H7 (cell line): ENCODE measurements around the gene LSM2. TPM values are rescaled to one million over a fixed set of nuclear protein-coding genes. Genes with fewer than 3 reads are reported as not detected.
A peak's percentile ranks its signal among the peaks of the same experiment; 100 is the strongest.
"Not testable (repeated sequence)": the region's sequence is repeated elsewhere in the genome, so short reads cannot be mapped to it uniquely, and the experiment has no call there.

ENCODE experiments used
- DNase-seq: peaks from one replicate; pipeline ENCODE4 v3.0.0; 2012
- H3K27me3 ChIP-seq: 2 replicates; pipeline ENCODE4 v1.6.0; 2011; ENCODE audit warnings: mild to moderate bottlenecking, low read length; ENCODE audit not compliant: control insufficient read depth, insufficient read depth
- H3K36me3 ChIP-seq: replicated peaks from 2 replicates; pipeline ENCODE4 v1.5.1; 2011; ENCODE audit warnings: low read length; ENCODE audit not compliant: control insufficient read depth, insufficient read depth
- H3K4me3 ChIP-seq: 2 replicates; pipeline ENCODE4 v1.5.1; 2011; ENCODE audit warnings: low read depth, mild to moderate bottlenecking, control low read depth, low read length, moderate library complexity; ENCODE audit not compliant: insufficient read depth
- total RNA-seq: library from RNA; depleted of rRNA; stranded (reverse); fragments of >200 nt; shearing (Covaris generic); gene quantifications from 2 replicates; pipeline ENCODE4 v1.2.3, GENCODE V29; 2014

The LSM2 gene
- total RNA-seq, 1 experiment from 2014 or later = 150 TPM

- H3K4me3 ChIP-seq = peak overlapping the region; percentile 3; the same call in 1 of the 2 replicates
- not testable (repeated sequence) for DNase-seq, H3K27me3 ChIP-seq, H3K36me3 ChIP-seq
Observed at GRCh38 chr6:31817929-31818511, 11.3 kb upstream of the LSM2 start.

- not testable (repeated sequence) for DNase-seq, H3K4me3 ChIP-seq, H3K27me3 ChIP-seq, H3K36me3 ChIP-seq
Observed at GRCh38 chr6:31817133-31817928, 10.6 kb upstream of the LSM2 start.

DNA sequence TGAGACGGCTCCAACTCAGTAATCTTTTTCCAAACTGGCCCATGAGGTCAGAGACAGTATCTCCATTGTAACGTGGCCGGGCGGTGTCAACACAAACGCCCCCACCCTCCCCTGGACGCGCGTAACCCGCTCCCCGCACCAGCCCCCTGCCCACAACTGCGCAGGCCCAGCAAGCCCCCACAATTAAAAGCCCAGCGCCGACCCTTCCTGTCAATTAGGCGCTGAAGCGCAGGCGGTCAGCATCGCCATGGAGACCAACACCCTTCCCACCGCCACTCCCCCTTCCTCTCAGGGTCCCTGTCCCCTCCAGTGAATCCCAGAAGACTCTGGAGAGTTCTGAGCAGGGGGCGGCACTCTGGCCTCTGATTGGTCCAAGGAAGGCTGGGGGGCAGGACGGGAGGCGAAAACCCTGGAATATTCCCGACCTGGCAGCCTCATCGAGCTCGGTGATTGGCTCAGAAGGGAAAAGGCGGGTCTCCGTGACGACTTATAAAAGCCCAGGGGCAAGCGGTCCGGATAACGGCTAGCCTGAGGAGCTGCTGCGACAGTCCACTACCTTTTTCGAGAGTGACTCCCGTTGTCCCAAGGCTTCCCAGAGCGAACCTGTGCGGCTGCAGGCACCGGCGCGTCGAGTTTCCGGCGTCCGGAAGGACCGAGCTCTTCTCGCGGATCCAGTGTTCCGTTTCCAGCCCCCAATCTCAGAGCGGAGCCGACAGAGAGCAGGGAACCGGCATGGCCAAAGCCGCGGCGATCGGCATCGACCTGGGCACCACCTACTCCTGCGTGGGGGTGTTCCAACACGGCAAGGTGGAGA lies 8.5 kb upstream of the LSM2 start, which contains the start of the genes HSPA1A and HSPA1L:
HSPA1A (plus strand) TSS at position 519 of the 814 bp plus-strand sequence; CDS start at position 733, 214 bp downstream.
HSPA1L (minus strand) TSS at position 259 of the 814 bp plus-strand sequence. CDS start 3,311 bp downstream, outside the sequence.
- Histone ChIP-seq H3K4me3 (peak within 1 kb of the TSS; percentile 69), H3K27me3 (no peaks in the 10 kb centered on the region), H3K36me3 (no peaks in the 10 kb centered on the region)
- DNase-seq = peak; percentile 96

- Histone ChIP-seq H3K27me3 (no peaks in the 10 kb centered on the region), H3K36me3 (no peaks in the 10 kb centered on the region), H3K4me3 (peak overlapping the region; percentile 51)
- peak; percentile 96 for DNase-seq
Observed at GRCh38 chr6:31814677-31815024, 7.9 kb upstream of the LSM2 start.

DNA sequence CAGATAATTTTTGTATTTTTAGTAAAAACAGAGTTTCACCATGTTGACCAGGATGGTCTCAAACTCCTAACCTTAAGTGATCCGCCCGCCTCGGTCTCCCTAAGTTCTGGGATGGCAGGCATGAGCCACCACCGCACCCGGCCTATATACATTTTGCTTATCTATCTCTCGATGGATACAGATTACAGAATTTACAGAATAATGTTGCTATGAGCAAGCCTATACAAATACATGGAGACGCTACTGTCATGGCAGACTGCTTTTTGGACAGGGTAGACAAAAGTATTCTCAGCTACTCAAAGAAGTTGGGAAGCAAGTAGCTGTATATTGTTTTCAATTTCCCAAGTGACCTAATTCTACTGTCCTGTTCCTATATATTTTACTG lies 6.7 kb upstream of the LSM2 start:
- DNase-seq = no peak
- Histone ChIP-seq H3K36me3 (no peaks in the 10 kb centered on the region), H3K4me3 (no peak overlapping the region), H3K27me3 (no peaks in the 10 kb centered on the region)

DNA sequence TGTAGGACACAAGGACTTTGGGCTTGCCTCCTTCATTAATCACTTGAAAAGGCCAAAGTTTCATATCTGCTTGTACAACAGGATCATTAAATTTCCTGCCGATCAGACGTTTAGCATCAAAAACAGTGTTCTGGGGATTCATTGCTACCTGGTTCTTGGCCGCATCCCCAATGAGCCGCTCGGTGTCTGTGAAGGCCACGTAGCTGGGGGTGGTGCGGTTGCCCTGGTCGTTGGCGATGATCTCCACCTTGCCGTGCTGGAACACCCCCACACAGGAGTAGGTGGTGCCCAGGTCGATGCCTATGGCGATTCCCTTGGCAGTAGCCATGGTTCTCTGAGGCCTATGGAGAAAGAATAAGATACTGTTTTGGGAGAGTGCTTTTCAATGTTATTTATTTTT lies 4.9 kb upstream of the LSM2 start:
- Histone ChIP-seq H3K27me3 (no peaks in the 10 kb centered on the region), H3K36me3 (no peaks in the 10 kb centered on the region), H3K4me3 (no peak overlapping the region)
- no peak for DNase-seq

- DNase-seq, H3K36me3 ChIP-seq, H3K27me3 ChIP-seq, H3K4me3 ChIP-seq: not testable (repeated sequence)
Observed at GRCh38 chr6:31808599-31808998, 1.8 kb upstream of the LSM2 start.

DNA sequence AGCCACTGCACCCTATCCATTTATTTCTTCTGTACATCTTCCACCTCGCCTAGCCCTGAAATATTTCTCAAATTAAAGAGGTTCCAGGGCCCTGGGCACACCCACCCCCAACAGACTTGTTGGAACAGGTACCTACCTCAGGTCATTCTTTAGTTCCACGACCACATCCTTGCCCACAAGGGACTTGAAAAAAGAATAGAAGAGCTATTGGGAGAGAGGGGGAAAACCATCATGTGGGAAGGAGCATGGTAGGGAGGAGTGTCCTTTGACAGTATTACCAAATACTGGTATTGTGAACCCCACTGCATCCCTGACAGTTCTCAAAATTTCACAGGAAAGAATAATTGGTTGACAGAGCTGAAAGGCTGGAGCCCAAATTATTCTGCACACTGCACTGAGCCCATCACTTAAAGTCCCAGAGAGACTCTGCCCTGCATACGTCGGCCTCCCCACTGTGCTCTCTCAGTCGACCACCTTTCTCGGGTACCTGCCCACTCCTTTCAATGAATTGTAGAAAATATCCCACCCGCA lies 762 bp downstream of the LSM2 start:
- no peak for DNase-seq
- Histone ChIP-seq H3K4me3 (peak overlapping the region; percentile 92), H3K27me3 (no peaks in the 10 kb centered on the region), H3K36me3 (peaks cover 4% of the 10 kb centered on the region)

GRCh38 chr6:31801031-31801927 lies 5.5 kb downstream of the LSM2 start:
- H3K36me3 ChIP-seq, DNase-seq, H3K27me3 ChIP-seq, H3K4me3 ChIP-seq: not testable (repeated sequence)

GRCh38 chr6:31799781-31800180 lies 7.0 kb downstream of the LSM2 start:
- H3K27me3 ChIP-seq = no peaks in the 10 kb centered on the region
- DNase-seq = no peak
- H3K36me3 ChIP-seq = peaks cover 6% of the 10 kb centered on the region
- H3K4me3 ChIP-seq = no peak overlapping the region

DNA sequence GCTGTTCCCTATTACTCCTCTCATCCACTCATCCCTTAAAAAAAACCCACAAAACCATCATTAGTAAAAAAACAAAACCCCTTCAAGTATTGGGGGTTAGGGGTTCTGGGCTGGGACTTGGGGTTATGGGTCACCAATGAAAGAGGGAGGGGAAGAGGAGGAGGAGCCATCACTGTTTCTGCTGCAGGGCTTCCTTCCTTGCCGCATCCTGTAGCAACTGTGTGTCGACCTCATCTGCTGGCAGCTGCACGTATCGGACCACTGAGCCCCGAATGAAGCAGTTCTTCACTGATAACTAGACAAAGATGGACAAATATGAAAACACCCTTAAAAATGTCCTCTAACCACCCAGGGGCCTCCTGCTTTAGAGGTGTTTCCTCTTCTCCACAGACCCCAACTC lies 9.2 kb downstream of the LSM2 start:
- no peaks in the 10 kb centered on the region for H3K27me3 ChIP-seq
- no peak overlapping the region for H3K4me3 ChIP-seq
- peaks cover 2% of the 10 kb centered on the region for H3K36me3 ChIP-seq
- no peak for DNase-seq

- Histone ChIP-seq H3K27me3 (no peaks in the 10 kb centered on the region), H3K4me3 (no peak overlapping the region), H3K36me3 (peaks cover 6% of the 10 kb centered on the region)
- DNase-seq = no peak
Observed at GRCh38 chr6:31796993-31797385, 9.8 kb downstream of the LSM2 start.

DNA sequence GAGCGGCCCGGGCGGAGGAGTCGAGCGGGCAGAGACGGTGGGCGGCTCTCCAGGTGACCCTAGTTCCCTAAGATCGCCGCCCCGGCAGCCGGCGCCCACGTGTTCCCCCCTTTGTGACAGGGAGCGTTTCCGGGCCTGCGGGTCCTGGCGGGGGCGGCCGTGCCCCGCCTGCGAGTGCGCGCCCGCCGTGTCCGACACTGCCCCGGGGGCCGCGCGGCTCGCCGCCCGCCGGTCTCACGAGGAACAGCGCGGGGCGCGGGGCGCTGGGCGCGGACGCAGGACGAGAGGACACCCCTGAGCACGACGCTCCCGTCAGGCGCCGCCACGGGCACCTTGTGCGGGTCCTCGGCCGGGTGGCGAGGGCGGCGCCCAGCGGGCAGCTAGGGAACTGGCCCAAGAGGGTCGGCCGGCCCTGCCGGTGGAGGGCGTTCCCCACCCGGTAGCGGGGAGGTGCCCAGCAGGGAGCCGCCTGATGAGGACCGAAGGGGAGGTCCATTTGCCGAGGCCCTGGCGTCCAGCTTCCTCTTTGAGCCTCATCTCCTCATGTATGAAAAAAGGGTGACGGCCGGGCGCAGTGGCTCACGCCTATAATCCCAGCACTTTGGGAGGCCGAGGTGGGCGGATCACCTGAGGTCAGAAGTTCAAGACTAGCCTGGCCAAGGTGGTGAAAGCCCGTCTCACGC lies 11.0 kb downstream of the LSM2 start, which contains the start of gene VARS1:
VARS1 (minus strand) TSS at position 137 of the 683 bp plus-strand sequence. CDS start 535 bp downstream, outside the sequence.
- H3K36me3 ChIP-seq = peaks cover 11% of the 10 kb centered on the region
- DNase-seq = peak; percentile 100
- H3K27me3 ChIP-seq = no peaks in the 10 kb centered on the region
- peak within 1 kb of the TSS; percentile 74 for H3K4me3 ChIP-seq
